Gastrocnemius medialis (tissue), 4 donors: ENCODE results near the gene LARGE1.

Experiments
- CTCF ChIP-seq, 5 experiments: fragments of 450-650 bp in 3 of 5; fragments of 200-600 bp in 2 of 5; sonication (generic) in 2 of 5; IDR thresholded peaks in 4 of 5; conservative IDR thresholded peaks in 1 of 5; 1 replicate in 4 of 5; 2 replicates in 1 of 5; pipeline ENCODE4 v1.5.1; 2016 to 2019; ENCODE audit warnings: antibody characterized with exemption in 5 of 5, mild to moderate bottlenecking in 3 of 5, moderate library complexity in 3 of 5
- POLR2A ChIP-seq, 2 donors: fragments of 450-650 bp; IDR thresholded peaks; one replicate each; pipeline ENCODE4 v1.6.1; 2017; ENCODE audit warnings: antibody characterized with exemption in 2 of 2, mild to moderate bottlenecking in 2 of 2, moderate library complexity in 2 of 2

GRCh38 chr22:33884829-33885228 lies 35.4 kb downstream of the LARGE1 start:
- TF ChIP-seq POLR2A (IDR thresholded peaks at IDR 0.05) = no peak
- no peak for TF ChIP-seq CTCF (IDR thresholded peaks at IDR 0.05 in 4 of 5, conservative IDR thresholded peaks at IDR 0.05 in 1 of 5)
